T-cell (primary cell): Measurements from ENCODE around the gene FAM124B. TPM values are rescaled to one million over a fixed set of nuclear protein-coding genes. Genes with fewer than 3 reads are reported as not detected.

Experiments used
- ATAC-seq, 4 experiments: fragments of 200-7000 bp in 3 of 4; fragments of 150-1000 bp in 1 of 4; cut with Tn5 transposase; replicated peaks in 1 of 4; 1 replicate in 3 of 4; 2 replicates in 1 of 4; pipeline ENCODE4 v1.10.0; 2021; ENCODE audit warnings: moderate library complexity in 3 of 4, mild to moderate bottlenecking in 2 of 4, moderate number of reproducible peaks in 1 of 4
- CTCF ChIA-PET, 2 donors: fragments of 300-600 bp; sonication (Branson Sonifier 250); formaldehyde crosslinking; loops; one replicate each; lab custom pipeline; 2022; ENCODE audit warnings: antibody characterized with exemption in 2 of 2; lab: Charles Lee
- POLR2A ChIA-PET, 2 donors: fragments of 300-600 bp; sonication (Branson Sonifier 250); formaldehyde crosslinking; loops; one replicate each; lab custom pipeline; 2022; ENCODE audit warnings: antibody characterized with exemption in 2 of 2; lab: Charles Lee
- DNase-seq, 35 experiments: peaks; one replicate each; pipeline versions ENCODE4 v3.0.0 to v3.0.0-alpha.2; 2013 to 2023
- H3K27ac ChIP-seq: one replicate; pipeline ENCODE4 v1.5.1; 2013; ENCODE audit warnings: low read length
- H3K27me3 ChIP-seq, 2 experiments: replicated peaks in 1 of 2; 1 replicate in 1 of 2; 2 replicates in 1 of 2; pipeline versions ENCODE4 v1.6.1 to v1.7.0; 2013; ENCODE audit warnings: low read length in 1 of 2, mixed read lengths in 1 of 2; ENCODE audit not compliant: control insufficient read depth in 2 of 2, insufficient read depth in 2 of 2; ENCODE audit errors: extremely low read depth in 1 of 2
- H3K36me3 ChIP-seq, 2 donors: 1 replicate in 1 of 2; 2 replicates in 1 of 2; pipeline versions ENCODE4 v1.6.1 to v1.7.0; 2013; ENCODE audit warnings: low read length in 1 of 2; ENCODE audit not compliant: control insufficient read depth in 2 of 2, insufficient read depth in 1 of 2; ENCODE audit errors: extremely low read depth in 1 of 2
- H3K4me1 ChIP-seq, 2 experiments: 1 replicate in 1 of 2; 2 replicates in 1 of 2; pipeline versions ENCODE4 v1.6.1 to v1.7.0; 2013; ENCODE audit warnings: low read length in 2 of 2, mixed read lengths in 1 of 2; ENCODE audit not compliant: insufficient read depth in 2 of 2, control insufficient read depth in 1 of 2; ENCODE audit errors: extremely low read depth in 1 of 2
- H3K4me3 ChIP-seq, 2 donors: 1 replicate in 1 of 2; 2 replicates in 1 of 2; pipeline versions ENCODE4 v1.5.1 to v1.7.0; 2013; ENCODE audit warnings: mild to moderate bottlenecking in 2 of 2, low read length in 1 of 2, moderate library complexity in 1 of 2; ENCODE audit not compliant: control insufficient read depth in 1 of 2; ENCODE audit errors: extremely low read depth in 1 of 2
- H3K9me3 ChIP-seq: 2 replicates; pipeline ENCODE4 v1.7.0; 2013
- H3K27ac Mint-ChIP-seq, 2 donors: one replicate each; pipeline ENCODE4 v1.8.0; 2020 to 2021; ENCODE audit warnings: mild to moderate bottlenecking in 2 of 2, mixed read lengths in 2 of 2
- H3K27me3 Mint-ChIP-seq, 2 donors: one replicate each; pipeline ENCODE4 v1.8.0; 2021 to 2022; ENCODE audit warnings: mixed read lengths in 2 of 2
- H3K36me3 Mint-ChIP-seq: one replicate; pipeline ENCODE4 v1.8.0; 2021; ENCODE audit warnings: mixed read lengths
- H3K4me1 Mint-ChIP-seq, 3 donors: one replicate each; pipeline ENCODE4 v1.8.0; 2020 to 2022; ENCODE audit warnings: mixed read lengths in 3 of 3, mild to moderate bottlenecking in 1 of 3
- H3K4me3 Mint-ChIP-seq, 3 donors: one replicate each; pipeline ENCODE4 v1.8.0; 2020 to 2022; ENCODE audit warnings: mild to moderate bottlenecking in 3 of 3, mixed read lengths in 3 of 3, moderate library complexity in 3 of 3
- H3K9me3 Mint-ChIP-seq, 3 donors: one replicate each; pipeline ENCODE4 v1.8.0; 2020 to 2022; ENCODE audit warnings: mixed read lengths in 3 of 3
- WGBS: methylation state at CpG from one replicate; pipeline ENCODE4 v1.1.5; 2013; ENCODE audit warnings: missing lambda C conversion rate; ENCODE audit not compliant: insufficient coverage; 5-methylcytosine and 5-hydroxymethylcytosine counted together
- total RNA-seq, 35 experiments: library from RNA in 6 of 35; stranded (reverse) in 6 of 35; fragments of 120-200 nt in 1 of 35; gene quantifications; one replicate each; pipeline versions ENCODE4 v1.2.1 to v1.2.4 and lab custom pipeline; 2013 to 2026

Gene FAM124B
- total RNA-seq, 5 donors from 2014 or later (not counting 1 experiment from before 2014, with no cell fraction given) = 0.20 to 1.2 (median 0.76) TPM; not detected in 1

- Histone ChIP-seq H3K4me1 (no peaks in the 10 kb centered on the region), H3K9me3 (no peaks in the 10 kb centered on the region), H3K27me3 (no peaks in the 10 kb centered on the region), H3K36me3 (no peaks in the 10 kb centered on the region), H3K27ac (no peak overlapping the region), H3K4me3 (no peak overlapping the region)
- no peaks in the 10 kb centered on the region for H3K9me3 Mint-ChIP-seq
- POLR2A ChIA-PET = no interaction called here
- no peak overlapping the region for H3K4me3 Mint-ChIP-seq
- DNase-seq (peak in 3 of 35 experiments; percentile 2 to 11 (median 5)), ATAC-seq (peak in 1 of 4 experiments; percentile 44)
- CTCF ChIA-PET = interaction anchor here (0.5 to 1.6 kb wide), 6 partner anchors 9 to 1300 kb away, joined by 3 to 7 read pairs (median 4); no protein-coding TSS in a partner anchor
- WGBS = 65% methylated on average over 3 of the region's 3 CpGs
- H3K4me1 Mint-ChIP-seq = no peaks in the 10 kb centered on the region
- no peaks in the 10 kb centered on the region for H3K36me3 Mint-ChIP-seq
- peaks cover 4 to 6% of the 10 kb centered on the region in 2 donors for H3K27me3 Mint-ChIP-seq
- H3K27ac Mint-ChIP-seq = no peak overlapping the region
Measured at GRCh38 chr2:224359569-224359968, 42.3 kb downstream of the FAM124B start.

GRCh38 chr2:224357098-224357901 is 44.6 kb downstream of the FAM124B start:
- no peaks in the 10 kb centered on the region for H3K27me3 ChIP-seq
- CTCF ChIA-PET = interaction anchor here (0.6 to 3.0 kb wide), 8 partner anchors 12 to 295 kb away, joined by 3 to 15 read pairs (median 4); no protein-coding TSS in a partner anchor
- H3K9me3 ChIP-seq = no peaks in the 10 kb centered on the region
- no peak overlapping the region for H3K27ac ChIP-seq
- peaks cover 9 to 14% of the 10 kb centered on the region in 2 donors for H3K27me3 Mint-ChIP-seq
- 70% methylated on average over 4 of the region's 8 CpGs for WGBS
- POLR2A ChIA-PET = interaction anchor here in 1 of 2 donors (0.6 kb wide), 1 partner anchor 364 kb away, joined by 3 read pairs; no protein-coding TSS in a partner anchor
- H3K36me3 ChIP-seq = no peaks in the 10 kb centered on the region
- H3K4me1 Mint-ChIP-seq = no peaks in the 10 kb centered on the region
- no peaks in the 10 kb centered on the region for H3K36me3 Mint-ChIP-seq
- DNase-seq (peak in 32 of 35 experiments; percentile 9 to 79 (median 39)), ATAC-seq (peak in 3 of 4 experiments; percentile 61 to 68 (median 62))
- H3K4me1 ChIP-seq = no peaks in the 10 kb centered on the region
- H3K4me3 ChIP-seq = no peak overlapping the region
- no peak overlapping the region for H3K4me3 Mint-ChIP-seq
- H3K27ac Mint-ChIP-seq = no peak overlapping the region
- no peaks in the 10 kb centered on the region for H3K9me3 Mint-ChIP-seq

GRCh38 chr2:224354632-224355211 is 47.2 kb downstream of the FAM124B start:
- Mint-ChIP-seq H3K4me3 (no peak overlapping the region), H3K27ac (no peak overlapping the region), H3K36me3 (no peaks in the 10 kb centered on the region), H3K9me3 (no peaks in the 10 kb centered on the region), H3K27me3 (peaks cover 17 to 20% of the 10 kb centered on the region in 2 donors), H3K4me1 (no peaks in the 10 kb centered on the region)
- no peak overlapping the region for H3K4me3 ChIP-seq
- no peak for ATAC-seq
- H3K36me3 ChIP-seq = no peaks in the 10 kb centered on the region
- no peak for DNase-seq
- CTCF ChIA-PET = interaction anchor here (0.6 to 3.0 kb wide), 8 partner anchors 31 to 395 kb away, joined by 3 to 15 read pairs (median 3); no protein-coding TSS in a partner anchor
- POLR2A ChIA-PET = no interaction called here
- no peaks in the 10 kb centered on the region for H3K4me1 ChIP-seq
- H3K27ac ChIP-seq = no peak overlapping the region
- 79% methylated on average over 6 of the region's 13 CpGs for WGBS
- H3K9me3 ChIP-seq = no peaks in the 10 kb centered on the region
- H3K27me3 ChIP-seq = no peaks in the 10 kb centered on the region

- Histone ChIP-seq H3K9me3 (no peaks in the 10 kb centered on the region), H3K36me3 (no peaks in the 10 kb centered on the region), H3K4me3 (no peak overlapping the region), H3K27ac (no peak overlapping the region), H3K27me3 (peaks cover 0 to 7% of the 10 kb centered on the region in 2 experiments), H3K4me1 (no peaks in the 10 kb centered on the region)
- H3K4me3 Mint-ChIP-seq = no peak overlapping the region
- ChIA-PET POLR2A (no interaction called here), CTCF (no interaction called here)
- H3K27ac Mint-ChIP-seq = no peak overlapping the region
- H3K36me3 Mint-ChIP-seq = no peaks in the 10 kb centered on the region
- H3K4me1 Mint-ChIP-seq = no peaks in the 10 kb centered on the region
- DNase-seq (no peak), ATAC-seq (no peak)
- H3K27me3 Mint-ChIP-seq = peaks cover 23 to 25% of the 10 kb centered on the region in 2 donors
- no CpG with 5 or more reads among the region's 1 CpG for WGBS
- H3K9me3 Mint-ChIP-seq = peaks cover 0 to 6% (median 3%) of the 10 kb centered on the region in 3 donors
Measured at GRCh38 chr2:224350703-224351102, 51.2 kb downstream of the FAM124B start.

- DNase-seq = no peak
- ATAC-seq = no peak
- no peak overlapping the region for H3K4me3 ChIP-seq
- H3K9me3 ChIP-seq = no peaks in the 10 kb centered on the region
- Mint-ChIP-seq H3K4me3 (no peak overlapping the region), H3K27ac (no peak overlapping the region), H3K9me3 (peaks cover 0 to 8% (median 3%) of the 10 kb centered on the region in 3 donors), H3K27me3 (peaks cover 18 to 19% of the 10 kb centered on the region in 2 donors), H3K36me3 (no peaks in the 10 kb centered on the region), H3K4me1 (no peaks in the 10 kb centered on the region)
- CTCF ChIA-PET = no interaction called here
- H3K27me3 ChIP-seq = peaks cover 0 to 14% of the 10 kb centered on the region in 2 experiments
- no peaks in the 10 kb centered on the region for H3K36me3 ChIP-seq
- H3K4me1 ChIP-seq = no peaks in the 10 kb centered on the region
- POLR2A ChIA-PET = no interaction called here
- no peak overlapping the region for H3K27ac ChIP-seq
Measured at GRCh38 chr2:224349396-224349795, 52.5 kb downstream of the FAM124B start.

GRCh38 chr2:224347176-224348051 is 54.5 kb downstream of the FAM124B start:
- ChIA-PET POLR2A (no interaction called here), CTCF (no interaction called here)
- peaks cover 0 to 8% (median 3%) of the 10 kb centered on the region in 3 donors for H3K9me3 Mint-ChIP-seq
- Histone ChIP-seq H3K4me3 (no peak overlapping the region), H3K9me3 (no peaks in the 10 kb centered on the region), H3K36me3 (no peaks in the 10 kb centered on the region), H3K27me3 (peaks cover 2 to 14% of the 10 kb centered on the region in 2 experiments), H3K4me1 (no peaks in the 10 kb centered on the region), H3K27ac (no peak overlapping the region)
- no peak overlapping the region for H3K27ac Mint-ChIP-seq
- H3K4me1 Mint-ChIP-seq = no peaks in the 10 kb centered on the region
- WGBS = 57% methylated on average over 1 of the region's 4 CpGs
- ATAC-seq (no peak), DNase-seq (no peak)
- H3K4me3 Mint-ChIP-seq = no peak overlapping the region
- no peaks in the 10 kb centered on the region for H3K36me3 Mint-ChIP-seq
- H3K27me3 Mint-ChIP-seq = peaks cover 14 to 17% of the 10 kb centered on the region in 2 donors
